Activated CD4-positive, alpha-beta T cell treated with anti-CD3 and anti-CD28 coated beads, Interleukin-2, amount 50 U/mL, for 16 hours (primary cell): Measurements from ENCODE around the gene IPO4.
"Not testable (repeated sequence)": the region's sequence is repeated elsewhere in the genome, so short reads cannot be mapped to it uniquely, and the experiment has no call there.

ENCODE experiments used
- DNase-seq: peaks from one replicate; pipeline ENCODE4 v3.0.0-alpha.2; 2020

Gene IPO4

DNA sequence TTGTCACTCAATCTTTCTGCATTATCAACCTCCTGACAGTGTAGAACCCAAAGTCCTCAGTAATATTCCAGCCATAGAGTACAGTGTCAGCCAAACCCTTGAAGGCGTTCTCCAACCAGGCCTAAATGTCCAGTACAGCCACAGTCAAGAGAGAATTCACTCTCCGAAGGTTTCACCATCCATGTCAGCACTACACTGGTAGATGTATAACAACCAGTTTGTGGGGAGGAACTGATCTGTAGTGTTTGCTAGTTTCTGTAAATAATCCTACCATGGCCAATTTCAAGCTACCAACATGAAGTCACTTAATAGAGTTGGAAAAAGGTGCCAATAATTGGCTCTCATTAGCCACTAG lies 27.7 kb upstream of the IPO4 start:
- no peak for DNase-seq

DNA sequence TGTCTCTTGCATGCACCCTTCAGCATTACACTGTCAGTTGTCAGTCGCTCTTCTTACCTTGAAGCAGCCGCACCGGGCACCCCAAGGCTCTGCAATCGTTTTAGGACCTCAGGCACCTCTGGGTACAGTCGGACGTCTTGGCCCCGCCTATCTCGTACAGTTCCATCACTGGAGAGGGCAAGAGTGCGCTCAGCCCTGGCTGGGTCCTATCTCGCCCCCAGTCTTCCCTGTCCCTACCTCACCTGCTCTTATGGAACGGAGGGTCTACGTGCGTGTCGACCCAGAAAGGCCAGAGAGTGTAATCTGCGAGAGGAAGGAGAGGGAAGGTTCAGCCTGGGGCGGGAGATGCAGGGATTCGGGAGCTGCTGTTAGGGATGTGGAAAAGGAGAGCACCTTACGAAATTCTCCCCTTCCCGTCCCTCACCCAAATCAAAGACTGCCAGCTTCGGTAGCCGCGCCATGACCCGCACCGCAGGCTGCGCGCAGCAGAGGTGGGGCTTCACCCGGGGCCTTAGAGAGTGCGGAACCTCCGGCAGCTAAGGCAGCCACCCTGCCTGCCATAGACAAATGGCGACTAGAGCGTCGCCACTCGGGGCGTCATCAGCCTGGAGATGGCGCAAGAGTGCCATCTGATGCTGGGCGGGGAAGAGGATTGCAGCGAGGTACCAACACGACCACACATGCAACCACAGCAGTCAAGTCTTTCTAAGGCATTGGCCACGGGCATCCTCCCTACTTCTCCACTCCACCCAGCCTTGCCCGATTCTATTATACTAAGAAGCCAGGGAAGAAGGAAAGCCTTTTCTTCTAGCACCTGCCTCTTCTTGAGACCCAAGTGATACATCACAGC lies 27.1 kb upstream of the IPO4 start, which contains the start of gene MDP1:
TSS of gene MDP1 (minus strand) at position 572 of the 850 bp plus-strand sequence. CDS start at position 461, 111 bp downstream.
- DNase-seq = peak; percentile 92

DNA sequence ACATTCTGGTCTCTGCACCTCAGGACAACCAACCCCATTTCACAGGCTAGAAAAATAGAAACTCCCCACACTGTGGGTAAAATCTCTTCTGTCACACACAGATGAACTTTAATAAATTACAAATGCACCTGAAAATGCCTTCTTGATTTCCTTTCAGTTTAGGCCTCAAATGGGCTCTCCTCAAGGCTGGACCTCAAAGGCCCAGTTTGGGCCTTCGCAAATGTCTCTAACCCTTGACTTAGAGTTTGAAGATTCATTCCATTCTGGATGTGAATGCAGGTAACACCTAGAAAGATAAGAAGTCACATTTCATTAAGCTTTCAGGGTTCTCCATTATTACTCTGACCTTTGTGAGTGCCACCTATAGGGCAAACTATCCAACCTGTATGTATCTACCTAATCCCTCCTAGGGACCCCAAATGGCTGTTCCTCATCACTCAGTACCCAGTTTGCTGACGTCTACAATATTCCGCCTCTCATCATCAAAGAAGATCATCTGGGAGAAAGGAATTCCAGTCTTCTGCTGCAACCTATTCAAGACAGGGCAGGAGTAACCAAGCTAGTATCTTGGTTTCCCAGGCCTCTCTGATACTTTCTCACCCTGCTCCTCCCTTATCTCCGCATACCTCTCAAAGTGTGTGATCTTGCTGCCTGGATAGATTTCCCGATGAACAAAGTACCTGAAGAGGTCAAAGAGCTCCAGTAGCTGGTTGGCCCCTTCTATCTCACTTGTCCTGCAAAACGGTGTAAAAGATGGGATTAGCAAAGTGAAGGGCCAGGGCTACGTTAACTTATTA lies 25.4 kb upstream of the IPO4 start:
- no peak for DNase-seq

DNA sequence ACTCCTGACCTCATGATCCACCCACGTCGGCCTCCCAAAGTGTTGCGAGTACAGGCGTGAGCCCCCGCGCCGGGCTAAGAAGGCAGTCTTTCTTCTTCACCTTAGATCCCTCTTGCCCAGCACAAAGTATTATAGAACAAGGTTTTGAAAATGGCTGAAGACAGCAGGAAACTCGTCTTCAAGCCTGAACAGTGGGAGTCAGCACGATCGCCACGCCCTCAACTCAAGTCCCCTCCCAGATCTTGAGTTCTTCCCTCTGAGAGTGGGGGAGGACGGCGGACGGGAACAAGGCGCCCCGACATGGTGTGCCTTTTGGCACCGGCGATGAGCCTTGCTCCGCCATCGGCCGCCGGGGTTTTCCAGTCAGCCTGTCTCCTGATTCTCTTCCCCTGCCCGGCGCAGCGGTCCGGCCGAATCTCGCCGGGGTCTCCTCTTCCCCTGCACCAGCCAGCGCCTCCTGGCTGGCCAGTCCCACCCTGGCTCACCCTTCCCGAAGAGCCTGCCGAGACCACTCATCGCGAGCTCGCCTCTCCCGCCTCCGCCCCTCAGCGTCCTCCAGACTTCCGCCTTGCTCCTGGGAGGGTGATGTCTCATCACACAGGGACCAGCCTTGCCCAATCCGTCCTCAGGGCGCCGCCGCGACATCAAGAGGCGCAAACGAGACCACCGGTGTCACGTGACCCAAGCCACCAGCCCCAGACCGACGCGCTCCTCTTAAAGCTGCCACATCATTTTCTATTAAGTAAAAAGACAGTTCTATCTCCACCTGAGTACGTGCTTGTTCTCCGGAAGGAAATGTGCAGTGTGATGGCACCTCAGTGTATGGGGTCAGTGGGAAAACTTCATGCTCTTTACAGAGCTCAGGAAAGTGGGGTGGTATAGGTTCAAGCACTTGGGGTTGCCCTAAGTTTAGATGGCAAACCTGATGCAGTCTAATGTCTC lies 24.6 kb upstream of the IPO4 start, which contains the start of gene CHMP4A:
TSS of gene CHMP4A (minus strand) at position 565 of the 942 bp plus-strand sequence. CDS start at position 516, 49 bp downstream.
- peak; percentile 98 for DNase-seq

DNA sequence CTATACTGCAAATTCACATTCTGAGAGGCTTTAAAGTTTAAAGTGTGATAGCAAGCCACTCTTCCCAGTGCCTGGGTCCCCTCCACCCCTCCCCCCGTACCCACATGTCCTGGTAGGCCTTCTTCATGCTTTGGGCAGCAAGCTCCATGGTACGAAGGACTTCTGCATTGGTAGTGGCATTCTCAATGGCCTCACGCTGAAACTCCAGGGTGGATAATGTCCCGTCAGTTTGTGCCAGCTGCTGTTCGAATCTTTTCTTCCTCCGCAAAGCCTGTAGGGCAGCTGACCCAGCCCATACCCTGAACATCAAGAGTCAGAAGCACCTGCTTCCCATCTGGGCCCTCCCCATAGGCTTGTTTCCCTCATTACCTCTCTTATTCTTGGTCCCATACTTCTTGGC lies 22.7 kb upstream of the IPO4 start:
- no peak for DNase-seq

DNA sequence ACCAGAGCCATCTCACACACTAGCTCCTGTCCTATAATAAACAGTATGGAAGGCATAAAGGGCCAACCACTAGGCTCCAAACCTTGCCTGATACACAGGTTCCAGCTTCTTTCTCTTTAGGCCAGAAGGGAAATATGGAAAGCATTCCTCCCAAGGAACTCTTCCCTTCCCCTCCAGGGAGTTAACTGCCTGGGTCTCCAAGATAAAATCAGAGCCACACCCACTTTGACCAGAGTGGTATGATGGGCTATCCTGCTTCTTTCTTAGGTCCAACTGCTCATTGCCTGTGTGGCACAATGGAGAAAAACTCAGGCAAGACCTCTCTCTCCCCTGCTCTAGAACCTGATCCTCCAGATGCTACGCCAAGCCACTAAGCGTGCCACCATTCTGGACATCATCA lies 19.0 kb upstream of the IPO4 start:
- DNase-seq = no peak

DNA sequence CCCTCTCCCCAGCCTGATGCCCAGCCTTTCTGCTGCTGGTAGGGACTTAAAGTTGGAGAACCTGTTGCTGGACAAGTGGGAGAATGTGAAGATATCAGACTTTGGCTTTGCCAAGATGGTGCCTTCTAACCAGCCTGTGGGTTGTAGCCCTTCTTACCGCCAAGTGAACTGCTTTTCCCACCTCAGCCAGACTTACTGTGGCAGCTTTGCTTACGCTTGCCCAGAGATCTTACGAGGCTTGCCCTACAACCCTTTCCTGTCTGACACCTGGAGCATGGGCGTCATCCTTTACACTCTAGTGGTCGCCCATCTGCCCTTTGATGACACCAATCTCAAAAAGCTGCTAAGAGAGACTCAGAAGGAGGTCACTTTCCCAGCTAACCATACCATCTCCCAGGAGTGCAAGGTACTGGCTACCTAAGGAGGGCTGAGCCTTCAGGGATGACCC lies 18.5 kb upstream of the IPO4 start:
- no peak for DNase-seq

DNA sequence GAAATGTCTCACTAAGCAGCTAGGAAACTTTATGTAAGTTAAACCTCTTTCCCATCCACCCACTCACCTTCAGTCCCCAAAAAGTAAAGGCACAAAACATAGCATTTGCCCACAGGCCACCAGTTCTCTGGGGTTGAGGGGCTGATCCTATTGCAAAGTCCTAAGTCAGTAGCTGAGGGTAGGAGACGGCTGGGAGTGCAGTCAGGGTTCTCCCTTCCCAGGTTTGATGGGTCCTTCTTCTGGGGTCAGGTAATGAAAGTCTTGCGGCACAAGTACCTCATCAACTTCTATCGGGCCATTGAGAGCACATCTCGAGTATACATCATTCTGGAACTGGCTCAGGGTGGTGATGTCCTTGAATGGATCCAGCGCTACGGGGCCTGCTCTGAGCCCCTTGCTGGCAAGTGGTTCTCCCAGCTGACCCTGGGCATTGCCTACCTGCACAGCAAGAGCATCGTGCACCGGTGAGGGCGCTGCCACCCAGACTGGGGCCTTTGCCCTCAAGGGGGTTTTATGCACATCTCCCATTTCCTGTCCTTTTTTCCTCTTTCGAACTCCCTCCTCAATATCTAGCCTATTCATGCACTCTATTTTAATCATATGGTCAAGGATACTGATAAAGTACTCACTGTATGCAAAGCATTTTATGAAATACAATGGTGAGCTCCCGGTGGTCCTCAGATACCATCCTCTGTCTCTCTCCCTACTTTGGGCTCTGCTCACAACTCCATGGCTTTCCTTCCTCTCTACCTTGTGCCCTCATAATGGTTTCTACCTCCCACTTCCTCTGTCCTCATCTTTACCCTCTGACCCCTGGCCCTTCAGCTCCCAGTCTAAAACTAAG lies 17.9 kb upstream of the IPO4 start:
- DNase-seq = no peak

DNA sequence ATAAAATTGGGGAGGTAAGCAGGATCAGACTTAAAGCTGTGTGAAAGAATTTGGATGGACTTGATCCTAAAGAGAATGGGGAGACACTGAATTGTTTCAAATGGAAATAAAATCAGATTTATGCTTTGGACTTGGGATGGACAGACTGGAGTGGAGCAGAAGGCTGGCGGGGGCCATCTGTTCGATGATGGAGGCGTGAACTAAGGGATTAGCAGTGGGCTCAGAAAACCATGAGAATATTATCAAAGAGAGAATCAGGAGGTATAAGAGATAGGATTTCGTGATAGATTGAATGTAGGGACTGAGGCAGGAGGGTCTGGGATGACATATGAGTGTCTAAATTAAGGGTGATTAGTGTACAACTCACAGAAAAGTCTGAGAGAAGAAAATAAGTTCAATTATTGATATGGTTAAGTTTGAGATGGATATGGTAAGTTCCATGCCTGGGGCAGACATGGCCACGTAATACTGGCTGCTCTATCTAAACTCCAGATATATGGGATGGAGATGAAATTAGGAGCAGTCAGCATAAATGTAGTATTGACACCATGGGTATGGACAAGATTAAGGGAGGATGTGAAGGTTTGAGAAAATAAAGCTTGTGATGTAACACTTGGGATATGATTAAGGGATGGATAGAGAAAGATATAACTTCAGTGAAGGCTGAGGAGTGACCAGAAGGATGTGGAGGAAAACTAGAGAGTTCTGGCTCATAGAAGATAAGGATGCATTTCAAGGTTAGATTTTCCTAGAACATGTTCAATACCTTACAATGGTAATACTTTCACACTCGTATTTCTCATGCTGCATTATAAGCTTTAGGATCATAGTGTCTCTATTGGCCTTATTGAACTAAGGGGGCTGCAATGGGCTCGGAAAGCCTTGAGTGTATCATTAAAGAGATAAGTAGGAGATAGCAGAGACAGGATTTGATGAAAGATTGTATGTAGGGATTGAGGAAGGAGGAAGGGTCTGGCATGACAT lies 15.8 kb upstream of the IPO4 start:
- DNase-seq = no peak

DNA sequence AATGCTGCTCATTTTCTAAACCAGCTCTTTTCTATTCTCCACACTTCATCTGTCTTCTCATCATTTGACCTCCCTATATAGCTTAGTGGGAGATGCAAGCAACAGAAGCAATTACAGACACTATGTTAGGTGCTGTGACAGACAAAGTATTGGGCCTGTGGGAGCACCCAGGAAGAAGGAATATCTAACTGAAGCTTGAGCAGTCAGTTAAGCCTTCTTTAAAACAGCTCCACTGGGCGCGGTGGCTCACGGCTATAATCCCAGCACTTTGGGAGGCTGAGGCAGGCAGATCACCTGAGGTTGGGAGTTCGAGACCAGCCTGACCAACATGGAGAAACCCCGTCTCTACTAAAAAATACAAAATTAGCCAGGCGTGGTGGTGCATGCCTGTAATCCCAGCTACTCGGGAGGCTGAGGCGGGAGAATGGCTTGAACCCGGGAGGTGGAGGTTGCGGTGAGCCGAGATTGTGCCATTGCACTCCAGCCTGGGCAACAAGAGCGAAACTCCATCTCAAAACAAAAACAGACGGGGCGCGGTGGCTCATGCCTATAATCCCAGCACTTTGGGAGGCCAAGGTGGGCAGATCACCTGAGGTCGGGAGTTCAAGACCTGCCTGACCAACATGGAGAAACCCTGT lies 14.8 kb upstream of the IPO4 start:
- not testable (repeated sequence) for DNase-seq

DNA sequence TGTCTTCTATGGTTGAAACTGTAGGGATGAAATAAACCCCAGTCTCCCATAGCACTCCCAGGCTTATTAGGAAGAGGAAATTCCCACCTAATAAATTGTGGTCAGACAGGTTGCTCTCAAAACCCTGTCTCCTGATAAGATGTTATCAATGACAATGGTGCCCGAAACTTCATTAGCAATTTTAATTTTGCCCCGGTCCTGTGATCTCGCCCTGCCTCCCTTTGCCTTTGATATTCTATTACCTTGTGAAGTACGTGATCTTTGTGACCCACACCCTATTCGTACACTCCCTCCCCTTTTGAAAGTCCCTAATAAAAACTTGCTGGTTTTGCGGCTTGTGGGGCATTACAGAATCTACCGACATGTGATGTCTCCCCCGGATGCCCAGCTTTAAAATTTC lies 13.9 kb upstream of the IPO4 start:
- DNase-seq = not testable (repeated sequence)

DNA sequence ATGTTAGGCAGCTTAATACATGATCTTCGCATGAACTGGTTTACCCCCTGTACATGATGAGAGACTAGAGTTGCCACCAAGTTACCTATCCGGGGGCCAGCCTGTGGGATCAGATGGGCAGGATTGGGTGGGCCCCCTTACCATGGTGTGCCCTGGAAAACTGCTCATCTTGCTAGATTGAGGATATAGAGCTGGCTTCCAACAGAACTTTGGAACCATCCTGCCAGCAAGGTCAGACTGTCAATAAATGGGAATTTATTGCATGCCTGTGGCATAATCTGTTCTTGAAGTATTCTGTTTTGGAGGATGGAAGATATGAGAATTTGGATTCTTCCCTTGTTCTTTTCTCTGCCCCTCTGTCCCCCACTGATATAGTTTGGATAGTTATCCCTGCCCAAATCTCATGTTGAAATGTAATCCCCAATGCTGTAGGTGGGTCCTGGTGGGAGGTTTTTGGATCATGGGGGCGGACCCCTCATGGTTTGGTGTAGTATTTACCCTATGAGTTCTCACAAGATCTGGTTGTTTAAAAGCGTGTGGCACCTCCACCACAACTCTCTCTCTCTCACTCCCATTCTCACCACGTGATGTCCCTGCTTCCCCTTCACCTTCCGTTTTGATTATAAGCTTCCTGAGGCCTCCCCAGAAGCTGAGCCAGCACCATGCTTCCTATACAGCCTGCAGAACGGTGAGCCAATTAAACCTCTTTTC lies 10.4 kb upstream of the IPO4 start:
- DNase-seq = no peak

DNA sequence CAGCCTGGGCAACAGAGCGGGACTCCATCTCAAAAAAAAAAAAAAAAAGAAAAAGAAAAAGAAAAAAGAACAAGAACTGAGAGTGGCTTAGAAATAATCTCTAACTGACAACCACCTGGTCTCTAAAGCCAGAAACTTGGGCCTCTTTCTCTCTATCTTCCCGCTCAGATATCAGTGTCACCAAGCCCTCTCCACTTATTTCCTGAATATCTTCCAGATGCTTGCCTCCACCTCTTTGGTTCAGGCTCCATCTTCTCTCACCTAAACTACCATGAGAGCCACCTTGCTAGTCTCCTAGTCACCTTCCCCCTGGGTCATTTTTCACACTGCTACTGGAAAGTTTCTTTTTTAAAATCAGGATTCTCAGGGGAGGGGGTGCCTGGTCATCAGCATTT lies 8.4 kb upstream of the IPO4 start:
- no peak for DNase-seq

DNA sequence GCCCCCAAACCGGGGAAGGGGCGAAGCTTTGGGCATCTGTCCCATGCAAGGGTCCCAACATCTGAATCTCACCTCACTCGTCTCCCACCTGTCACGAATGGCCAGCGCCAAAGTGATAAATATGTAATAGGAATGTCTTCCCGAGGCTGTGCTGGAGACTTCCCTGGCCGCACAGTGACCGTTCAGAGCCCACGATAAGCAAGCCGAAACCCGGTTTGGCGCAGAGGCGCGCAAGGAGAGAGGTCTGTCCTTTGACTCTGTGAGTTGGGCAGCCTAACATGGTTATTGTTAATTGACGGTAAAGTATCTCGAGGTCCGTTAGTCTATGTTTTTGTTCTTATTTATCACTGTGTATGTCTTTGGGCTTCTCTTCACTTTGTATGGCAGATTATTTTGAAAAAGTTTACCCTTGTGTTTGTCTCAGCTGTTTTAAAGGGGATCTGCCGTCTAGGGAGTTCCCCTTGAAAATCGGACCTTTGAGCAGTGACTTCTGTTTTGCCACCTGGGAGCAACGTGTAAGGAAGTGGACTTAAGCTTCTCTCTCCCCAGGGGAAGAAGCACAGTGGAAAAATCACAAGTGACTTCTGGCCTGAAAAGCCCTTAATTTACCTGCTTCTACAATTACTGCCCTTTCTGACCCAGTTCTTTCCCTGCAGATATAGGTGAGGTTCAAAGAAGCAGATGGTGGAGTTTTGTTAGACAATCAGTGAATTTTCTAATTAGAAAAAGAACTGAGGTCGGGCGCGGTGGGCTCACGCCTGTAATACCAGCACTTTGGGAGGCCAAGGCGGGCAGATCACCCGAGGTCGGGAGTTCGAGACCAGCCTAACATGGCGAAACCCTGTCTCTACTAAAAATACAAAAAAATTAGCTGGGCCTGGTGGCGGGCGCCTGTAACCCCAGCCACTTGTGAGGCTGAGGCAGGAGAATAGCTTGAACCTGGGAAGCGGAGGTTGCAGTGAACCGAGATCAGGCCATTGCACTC lies 7.7 kb upstream of the IPO4 start:
- no peak for DNase-seq

DNA sequence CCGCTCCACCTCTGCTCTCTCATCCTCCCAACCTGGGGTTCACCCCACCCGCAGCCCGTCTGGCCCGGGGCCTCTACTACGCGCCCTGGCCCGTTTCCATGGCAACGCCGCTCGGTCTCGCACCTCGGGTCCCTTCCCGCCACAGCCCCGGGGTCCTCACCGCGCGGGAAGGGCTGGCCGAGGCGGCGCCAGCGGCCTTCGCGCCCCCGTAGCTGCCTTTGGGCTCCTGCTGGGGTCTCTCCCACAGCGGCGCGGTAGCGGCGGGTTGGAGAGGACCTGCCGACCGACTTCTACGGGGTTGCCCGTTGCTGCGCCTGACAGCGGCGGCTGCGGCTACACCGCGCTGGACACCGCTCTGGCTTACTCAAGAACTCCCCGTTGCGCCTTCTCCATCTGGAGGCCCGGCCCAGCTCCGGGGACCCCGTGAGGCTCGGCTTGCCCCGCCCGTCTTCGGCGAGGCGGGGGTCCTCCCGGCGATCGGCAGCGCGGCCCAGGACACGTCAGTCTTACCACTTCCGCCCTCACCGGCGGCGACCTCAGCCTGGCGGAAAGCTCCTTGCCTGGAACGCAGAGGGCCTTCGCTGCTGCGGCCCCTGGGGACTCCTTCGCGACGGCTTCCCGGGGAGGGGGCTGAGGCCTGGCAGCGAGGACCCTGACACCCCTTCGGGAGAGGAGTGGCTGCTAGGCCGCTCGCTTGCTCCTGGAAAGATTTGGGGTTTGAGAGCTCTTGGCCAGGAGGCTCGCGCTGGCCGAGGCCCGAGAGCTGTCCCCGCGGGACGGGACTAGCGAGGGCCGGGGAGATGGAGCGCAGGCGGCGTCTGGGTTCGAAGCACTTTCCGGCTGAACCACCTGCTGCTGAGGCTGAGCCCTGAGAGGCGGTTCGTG lies 6.8 kb upstream of the IPO4 start, which contains the start of gene TM9SF1:
TSS of gene TM9SF1 (minus strand) at position 256 of the 885 bp plus-strand sequence. CDS start 422 bp downstream, outside the sequence.
- peak; percentile 91 for DNase-seq

DNA sequence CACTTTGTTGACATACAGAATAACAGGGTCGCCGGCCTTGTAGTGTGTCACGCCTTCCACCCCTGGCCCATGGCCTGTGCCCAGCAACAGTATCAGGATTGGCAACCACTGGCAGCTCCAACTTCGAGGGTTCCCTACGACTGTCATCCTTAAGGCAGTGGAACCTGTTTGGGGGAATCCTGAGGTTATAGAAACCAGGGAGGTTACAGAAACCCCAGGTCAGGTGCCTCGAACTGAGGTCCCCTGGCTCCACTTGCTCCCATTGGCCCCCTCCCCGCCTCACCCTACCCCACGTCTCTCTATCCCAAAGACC lies 6.2 kb upstream of the IPO4 start:
- DNase-seq = no peak
